Muscle of leg (tissue), 11 donors: ENCODE measurements around the gene PHF13. TPM values are rescaled to one million over a fixed set of nuclear protein-coding genes. Genes with fewer than 3 reads are reported as not detected.
A peak's percentile ranks its signal among the peaks of the same experiment; 100 is the strongest.
"Not testable (repeated sequence)": the region's sequence is repeated elsewhere in the genome, so short reads cannot be mapped to it uniquely, and the experiment has no call there.

Experiments
- DNase-seq: peaks from one replicate; pipeline ENCODE4 v3.0.0; 2013
- H3K27ac ChIP-seq: one replicate; pipeline ENCODE4 v1.5.1; 2013; ENCODE audit warnings: mild to moderate bottlenecking, low read length, control low read depth
- H3K27me3 ChIP-seq: one replicate; pipeline ENCODE4 v1.6.1; 2013; ENCODE audit warnings: low read length; ENCODE audit not compliant: control insufficient read depth, insufficient read depth
- H3K36me3 ChIP-seq: one replicate; pipeline ENCODE4 v1.6.1; 2013; ENCODE audit warnings: low read length; ENCODE audit not compliant: control insufficient read depth, insufficient read depth
- H3K4me1 ChIP-seq: one replicate; pipeline ENCODE4 v1.6.1; 2013; ENCODE audit warnings: low read length; ENCODE audit not compliant: control insufficient read depth, insufficient read depth
- H3K4me3 ChIP-seq: one replicate; pipeline ENCODE4 v1.5.1; 2013; ENCODE audit warnings: low read length, control low read depth
- H3K9me3 ChIP-seq: replicated peaks from 2 replicates; pipeline ENCODE4 v1.6.1; 2013; ENCODE audit warnings: low read depth, low read length; ENCODE audit not compliant: control insufficient read depth
- WGBS: methylation state at CpG from one replicate; pipeline ENCODE4 v1.1.5; 2013; ENCODE audit warnings: missing lambda C conversion rate; ENCODE audit not compliant: insufficient coverage; 5-methylcytosine and 5-hydroxymethylcytosine counted together
- polyA plus RNA-seq, 8 donors: library from polyadenylated mRNA; unstranded; fragments of 120-200 nt; gene quantifications; one replicate each; pipeline versions ENCODE4 v1.2.1 to v1.2.3, GENCODE V29; 2013; ENCODE audit warnings: inconsistent platforms in 1 of 8, low replicate concordance in 1 of 8; ENCODE audit not compliant: insufficient read length in 8 of 8, insufficient read depth in 1 of 8
- total RNA-seq: library from RNA; stranded (reverse); fragments of 120-200 nt; gene quantifications from one replicate; pipeline ENCODE4 v1.2.4, GENCODE V29; 2013

The PHF13 gene
- total and polyA plus RNA-seq, 9 donors: 11.6 to 24.2 (median 21.8) TPM

- DNase-seq: peak; percentile 94
- H3K4me1 ChIP-seq: peaks cover 41% of the 10 kb centered on the region
- no peaks in the 10 kb centered on the region for H3K27me3 ChIP-seq
- 42% methylated on average over 15 of the region's 18 CpGs for WGBS
- H3K9me3 ChIP-seq: no peaks in the 10 kb centered on the region
- H3K27ac ChIP-seq: peak overlapping the region; percentile 56
- no peak overlapping the region for H3K4me3 ChIP-seq
- peaks cover 81% of the 10 kb centered on the region for H3K36me3 ChIP-seq
These were observed 24.7 kb downstream of the PHF13 start for GRCh38 chr1:6638226-6638625.

GRCh38 chr1:6640867-6641266 is 27.3 kb downstream of the PHF13 start:
- H3K27me3 ChIP-seq, H3K27ac ChIP-seq, DNase-seq, H3K4me3 ChIP-seq, H3K9me3 ChIP-seq: not testable (repeated sequence)
- Histone ChIP-seq H3K36me3 (peaks cover 82% of the 10 kb centered on the region), H3K4me1 (peaks cover 18% of the 10 kb centered on the region)
- no CpG with 5 or more reads among the region's 3 CpGs for WGBS

GRCh38 chr1:6645018-6645417 is 31.5 kb downstream of the PHF13 start:
- H3K36me3 ChIP-seq: peaks cover 54% of the 10 kb centered on the region
- H3K4me1 ChIP-seq: peaks cover 7% of the 10 kb centered on the region
- 88% methylated on average over 4 of the region's 7 CpGs for WGBS
- no peak for DNase-seq
- H3K27me3 ChIP-seq: no peaks in the 10 kb centered on the region
- no peak overlapping the region for H3K4me3 ChIP-seq
- H3K9me3 ChIP-seq: no peaks in the 10 kb centered on the region
- H3K27ac ChIP-seq: no peak overlapping the region

GRCh38 chr1:6646499-6647148 is 33.1 kb downstream of the PHF13 start:
- 67% methylated on average over 1 of the region's 10 CpGs for WGBS
- Histone ChIP-seq H3K27ac (no peak overlapping the region), H3K36me3 (peaks cover 56% of the 10 kb centered on the region), H3K4me3 (no peak overlapping the region), H3K4me1 (peaks cover 7% of the 10 kb centered on the region), H3K9me3 (no peaks in the 10 kb centered on the region), H3K27me3 (no peaks in the 10 kb centered on the region)
- DNase-seq: peak; percentile 68

DNA sequence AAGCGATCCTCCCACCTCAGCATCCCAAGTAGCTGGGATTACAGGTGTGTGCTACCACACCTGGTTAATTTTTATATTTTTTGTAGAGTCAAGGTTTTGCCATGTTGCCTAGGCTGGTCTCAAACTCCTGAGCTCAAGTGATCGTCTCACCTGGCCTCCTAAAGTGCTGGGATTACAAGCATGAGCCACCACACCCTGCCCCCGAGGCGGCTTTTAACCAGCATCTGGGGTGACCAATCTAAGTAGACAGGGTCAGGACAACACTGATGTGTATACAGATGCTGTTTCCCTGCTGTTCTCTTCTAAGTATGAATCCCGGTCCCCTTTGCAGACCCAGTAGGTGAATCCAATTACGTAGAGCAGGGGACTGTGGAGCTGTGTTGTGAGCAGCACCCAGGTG is 35.0 kb downstream of the PHF13 start:
- peaks cover 7% of the 10 kb centered on the region for H3K4me1 ChIP-seq
- no peaks in the 10 kb centered on the region for H3K9me3 ChIP-seq
- H3K27ac ChIP-seq: no peak overlapping the region
- no peak overlapping the region for H3K4me3 ChIP-seq
- WGBS: 92% methylated on average over 3 of the region's 6 CpGs
- H3K36me3 ChIP-seq: peaks cover 59% of the 10 kb centered on the region
- DNase-seq: no peak
- H3K27me3 ChIP-seq: no peaks in the 10 kb centered on the region

- Histone ChIP-seq H3K27me3 (no peaks in the 10 kb centered on the region), H3K4me1 (no peaks in the 10 kb centered on the region), H3K9me3 (no peaks in the 10 kb centered on the region), H3K27ac (no peak overlapping the region), H3K4me3 (no peak overlapping the region), H3K36me3 (peaks cover 35% of the 10 kb centered on the region)
- DNase-seq: no peak
- WGBS: 61% methylated on average over 11 of the region's 17 CpGs
These were observed 38.4 kb downstream of the PHF13 start for GRCh38 chr1:6651909-6652308.

DNA sequence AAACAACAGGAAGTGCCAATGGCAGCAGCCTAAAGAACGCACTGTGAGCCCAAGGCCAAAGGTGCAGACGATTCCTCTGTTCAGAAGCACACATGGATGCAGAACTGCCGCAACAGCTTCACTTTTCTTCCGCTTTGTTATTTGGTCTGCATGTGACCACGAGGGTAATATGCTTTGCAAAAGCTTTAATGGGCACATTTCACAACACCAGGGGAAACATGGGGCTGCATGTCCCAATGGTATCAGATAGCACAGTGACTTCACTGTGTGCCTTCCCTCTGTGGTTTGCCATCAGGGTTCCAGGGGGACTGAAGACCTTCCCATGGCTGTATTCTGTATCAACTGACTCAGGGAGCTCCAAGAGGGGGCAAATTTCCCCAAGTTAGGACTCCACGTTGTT is 39.5 kb downstream of the PHF13 start:
- H3K36me3 ChIP-seq: peaks cover 35% of the 10 kb centered on the region
- H3K4me3 ChIP-seq: no peak overlapping the region
- DNase-seq: no peak
- H3K27ac ChIP-seq: no peak overlapping the region
- no peaks in the 10 kb centered on the region for H3K4me1 ChIP-seq
- WGBS: 73% methylated on average over 5 of the region's 6 CpGs
- H3K9me3 ChIP-seq: no peaks in the 10 kb centered on the region
- no peaks in the 10 kb centered on the region for H3K27me3 ChIP-seq

DNA sequence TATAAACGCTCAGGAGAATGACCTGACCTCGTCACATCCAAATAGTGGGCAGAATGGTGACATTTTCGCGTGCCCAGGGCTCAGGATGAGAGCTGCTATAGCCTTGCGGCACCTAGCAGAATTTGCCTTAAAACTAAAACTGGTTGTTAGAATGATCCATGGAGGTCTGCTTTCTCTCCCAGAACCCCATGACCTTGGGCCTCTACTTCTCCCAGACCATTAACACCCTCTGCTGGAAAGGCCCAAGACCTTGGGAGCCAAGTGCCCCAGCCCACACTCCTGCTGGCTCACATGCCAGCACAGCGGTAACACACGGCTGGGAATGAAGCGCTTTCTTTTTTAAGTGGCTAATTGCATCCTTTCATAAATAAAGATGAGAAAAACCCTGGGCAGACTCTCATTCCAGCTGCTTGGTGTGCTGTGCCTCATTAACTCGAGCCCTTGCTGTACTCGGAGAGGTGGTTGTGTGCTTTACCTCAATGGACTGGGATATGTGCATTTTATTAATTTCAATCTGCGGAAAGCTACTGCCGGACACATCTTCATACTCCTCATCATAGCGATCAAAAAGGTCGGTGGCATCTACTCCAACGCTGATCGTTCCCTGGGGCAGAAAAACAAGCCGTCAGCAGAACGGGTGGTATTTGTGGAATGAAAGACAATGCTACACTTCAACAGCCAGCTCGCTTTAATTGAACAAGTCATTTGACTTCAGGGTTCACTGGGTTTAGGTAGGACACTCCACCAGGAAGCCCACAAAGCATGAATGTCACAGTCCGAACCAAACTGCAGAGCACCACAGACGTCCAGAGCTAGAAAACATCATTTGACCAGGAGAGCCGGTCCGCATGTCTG is 40.1 kb downstream of the PHF13 start:
- Histone ChIP-seq H3K27me3 (no peaks in the 10 kb centered on the region), H3K4me1 (no peaks in the 10 kb centered on the region), H3K9me3 (no peaks in the 10 kb centered on the region), H3K36me3 (peaks cover 35% of the 10 kb centered on the region), H3K4me3 (no peak overlapping the region), H3K27ac (no peak overlapping the region)
- no peak for DNase-seq
- WGBS: 89% methylated on average over 4 of the region's 23 CpGs

DNA sequence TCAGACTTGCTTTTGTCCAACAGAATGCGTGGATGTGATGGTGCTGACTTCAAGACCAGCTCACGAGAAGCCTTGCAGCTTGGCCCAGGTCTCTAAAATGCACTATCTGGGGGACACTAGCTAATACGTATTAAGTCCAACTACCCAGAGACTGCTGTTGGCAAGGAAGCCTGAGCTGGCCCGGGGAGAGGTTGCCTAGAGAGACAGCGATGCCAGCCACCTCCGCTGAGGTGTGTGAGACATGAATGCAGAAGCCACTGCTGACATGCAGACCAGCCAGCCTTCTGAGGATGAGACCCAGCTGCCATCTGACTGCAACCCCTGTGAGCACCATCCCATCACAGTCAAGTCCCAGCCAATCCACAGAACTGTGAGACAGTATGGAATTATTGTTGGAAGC is 43.6 kb downstream of the PHF13 start:
- Histone ChIP-seq H3K36me3 (peaks cover 20% of the 10 kb centered on the region), H3K27ac (no peak overlapping the region), H3K4me3 (no peak overlapping the region), H3K27me3 (no peaks in the 10 kb centered on the region), H3K9me3 (no peaks in the 10 kb centered on the region), H3K4me1 (no peaks in the 10 kb centered on the region)
- 90% methylated on average over 4 of the region's 6 CpGs for WGBS
- DNase-seq: no peak

- no peaks in the 10 kb centered on the region for H3K9me3 ChIP-seq
- no peaks in the 10 kb centered on the region for H3K4me1 ChIP-seq
- H3K4me3 ChIP-seq: no peak overlapping the region
- WGBS: no CpG with 5 or more reads among the region's 5 CpGs
- H3K27me3 ChIP-seq: no peaks in the 10 kb centered on the region
- H3K36me3 ChIP-seq: peaks cover 10% of the 10 kb centered on the region
- H3K27ac ChIP-seq: no peak overlapping the region
- no peak for DNase-seq
These were observed 45.0 kb downstream of the PHF13 start for GRCh38 chr1:6658359-6659060.
